IMR-90 (cell line): ENCODE data around the gene SPPL2B. TPM values are rescaled to one million over a fixed set of nuclear protein-coding genes. Genes with fewer than 3 reads are reported as not detected.

ENCODE experiments used
- ATAC-seq: fragments of 200-7000 bp; cut with Tn5 transposase; 2 replicates; pipeline ENCODE4 v1.9.1; 2020; ENCODE audit warnings: low read depth, mild to moderate bottlenecking, moderate library complexity
- Bru-seq: library from RNA; stranded (reverse); fragments of 400-500 nt; gene quantifications from one replicate; lab custom pipeline; 2021; lab: Mats Ljungman, UMichigan
- BruChase-seq, 2 experiments: library from RNA; stranded (reverse); fragments of 400-500 nt; gene quantifications; one replicate each; lab custom pipeline; 2021; lab: Mats Ljungman, UMichigan
- BruUV-seq: library from RNA; stranded (reverse); fragments of 400-500 nt; replicated peaks from 2 replicates; lab custom pipeline; 2021; lab: Mats Ljungman, UMichigan
- CTCF ChIA-PET: fragments of 300-600 bp; formaldehyde crosslinking; extraction: SDS; loops from one replicate; lab custom pipeline; 2021; ENCODE audit warnings: antibody characterized with exemption; lab: Yijun Ruan, JAX
- POLR2A ChIA-PET: fragments of 300-600 bp; sonication (Branson Sonifier 250); formaldehyde crosslinking; loops from one replicate; lab custom pipeline; 2022; ENCODE audit warnings: antibody characterized with exemption; ENCODE audit not compliant: unreplicated experiment; lab: Charles Lee
- DNase-seq: peaks from one replicate; pipeline ENCODE4 v3.0.0; 2013
- H2AFZ ChIP-seq: replicated peaks from 2 replicates; pipeline ENCODE3; 2013; ENCODE audit warnings: low read length, mild to moderate bottlenecking; ENCODE audit not compliant: poor library complexity
- H2AK5ac ChIP-seq: 2 replicates; pipeline ENCODE4 v1.6.1; 2013; ENCODE audit warnings: low read depth, low read length, inconsistent platforms
- H2AK9ac ChIP-seq: replicated peaks from 2 replicates; pipeline ENCODE3; 2013; ENCODE audit warnings: mild to moderate bottlenecking, low read depth, low read length, moderate library complexity; ENCODE audit not compliant: poor library complexity
- H2BK120ac ChIP-seq: 2 replicates; pipeline ENCODE4 v1.6.1; 2013; ENCODE audit warnings: low read depth, low read length, inconsistent platforms
- H2BK15ac ChIP-seq: 3 replicates; pipeline ENCODE4 v1.6.1; 2013; ENCODE audit warnings: low read depth, low read length, inconsistent platforms
- H2BK20ac ChIP-seq: 2 replicates; pipeline ENCODE4 v1.6.1; 2013; ENCODE audit warnings: low read depth, mild to moderate bottlenecking, inconsistent platforms, low read length, moderate library complexity
- H2BK5ac ChIP-seq: 2 replicates; pipeline ENCODE4 v1.6.1; 2013; ENCODE audit warnings: mild to moderate bottlenecking, low read depth, low read length, inconsistent platforms; ENCODE audit not compliant: poor library complexity, severe bottlenecking
- H3K14ac ChIP-seq: replicated peaks from 2 replicates; pipeline ENCODE4 v1.6.1; 2013; ENCODE audit warnings: low read depth, low read length, inconsistent platforms
- H3K18ac ChIP-seq: 2 replicates; pipeline ENCODE4 v1.6.1; 2013; ENCODE audit warnings: low read depth, low read length, control low read depth
- H3K23ac ChIP-seq: 2 replicates; pipeline ENCODE4 v1.6.1; 2013; ENCODE audit warnings: low read depth, low read length, inconsistent platforms
- H3K27ac ChIP-seq: 2 replicates; pipeline ENCODE4 v1.5.1; 2013; ENCODE audit warnings: mild to moderate bottlenecking, control low read depth, low read length; ENCODE audit not compliant: insufficient read depth
- H3K27me3 ChIP-seq: 2 replicates; pipeline ENCODE4 v1.6.1; 2013; ENCODE audit warnings: low read length; ENCODE audit not compliant: control insufficient read depth, insufficient read depth
- H3K36me3 ChIP-seq: 2 replicates; pipeline ENCODE4 v1.6.1; 2013; ENCODE audit warnings: low read length, mixed read lengths; ENCODE audit not compliant: control insufficient read depth, insufficient read depth
- H3K4ac ChIP-seq: 2 replicates; pipeline ENCODE4 v1.6.1; 2013; ENCODE audit warnings: low read depth, low read length, inconsistent platforms
- H3K4me1 ChIP-seq: 2 replicates; pipeline ENCODE4 v1.6.1; 2013; ENCODE audit warnings: low read length, mixed read lengths; ENCODE audit not compliant: control insufficient read depth, insufficient read depth
- H3K4me2 ChIP-seq: 2 replicates; pipeline ENCODE4 v1.6.1; 2013; ENCODE audit warnings: low read depth, mild to moderate bottlenecking, control low read depth, low read length, moderate library complexity
- H3K4me3 ChIP-seq: 2 replicates; pipeline ENCODE4 v1.5.1; 2013; ENCODE audit warnings: low read depth, mild to moderate bottlenecking, control low read depth, low read length, moderate library complexity; ENCODE audit not compliant: insufficient read depth
- H3K56ac ChIP-seq: 2 replicates; pipeline ENCODE4 v1.6.1; 2013; ENCODE audit warnings: low read length, inconsistent platforms; ENCODE audit not compliant: insufficient read depth; ENCODE audit errors: extremely low read depth
- H3K79me1 ChIP-seq, 2 experiments: 2 replicates each; pipeline ENCODE4 v1.6.1; 2013; ENCODE audit warnings: low read length in 2 of 2, inconsistent platforms in 1 of 2, low read depth in 1 of 2
- H3K9ac ChIP-seq: 2 replicates; pipeline ENCODE4 v1.6.1; 2013; ENCODE audit warnings: low read depth, low read length, control low read depth
- H3K9me1 ChIP-seq: 2 replicates; pipeline ENCODE4 v1.6.1; 2013; ENCODE audit warnings: low read length, inconsistent platforms; ENCODE audit not compliant: insufficient read depth
- H3K9me3 ChIP-seq: 2 replicates; pipeline ENCODE4 v1.6.1; 2013; ENCODE audit warnings: low read length; ENCODE audit not compliant: control insufficient read depth, insufficient read depth
- H4K20me1 ChIP-seq: 2 replicates; pipeline ENCODE4 v1.6.1; 2013; ENCODE audit warnings: low read length, inconsistent platforms; ENCODE audit not compliant: insufficient read depth
- H4K5ac ChIP-seq: 2 replicates; pipeline ENCODE4 v1.6.1; 2013; ENCODE audit warnings: mild to moderate bottlenecking, low read depth, low read length, control low read depth
- H4K8ac ChIP-seq, 2 experiments: 2 replicates each; pipeline ENCODE4 v1.6.1; 2013; ENCODE audit warnings: low read depth in 2 of 2, low read length in 2 of 2, control low read depth in 1 of 2, inconsistent platforms in 1 of 2
- H4K91ac ChIP-seq: 2 replicates; pipeline ENCODE4 v1.6.1; 2013; ENCODE audit warnings: low read depth, low read length, inconsistent platforms; ENCODE audit not compliant: insufficient read depth
- BHLHE40 ChIP-seq: fragments of 150-350 bp; IDR thresholded peaks from 2 replicates; pipeline ENCODE4 v1.6.1; 2016; ENCODE audit warnings: mild to moderate bottlenecking, low read depth, low read length
- CEBPB ChIP-seq: IDR thresholded peaks from 2 replicates; pipeline ENCODE4 v1.6.1; 2012; ENCODE audit warnings: low read depth, low read length, improper control_type of control experiment
- CHD1 ChIP-seq: IDR thresholded peaks from 2 replicates; pipeline ENCODE4 v1.6.1; 2012; ENCODE audit warnings: low read depth, low read length, improper control_type of control experiment
- CTCF ChIP-seq: conservative IDR thresholded peaks from 2 replicates; pipeline ENCODE4 v1.5.1; 2012; ENCODE audit warnings: mild to moderate bottlenecking, low read depth, low read length, improper control_type of control experiment
- ELK1 ChIP-seq: fragments of 150-350 bp; IDR thresholded peaks from 2 replicates; pipeline ENCODE4 v1.6.1; 2016; ENCODE audit warnings: low read depth, mild to moderate bottlenecking, low read length, moderate library complexity, borderline replicate concordance
- MAFK ChIP-seq: IDR thresholded peaks from 2 replicates; pipeline ENCODE4 v1.6.1; 2012; ENCODE audit warnings: low read depth, low read length, improper control_type of control experiment
- NFE2L2 ChIP-seq: fragments of 150-350 bp; IDR thresholded peaks from 2 replicates; pipeline ENCODE4 v1.6.1; 2016; ENCODE audit warnings: low read depth, mild to moderate bottlenecking, low read length
- WGBS, 2 experiments: methylation state at CpG; one replicate each; pipeline versions ENCODE4 v1.1.5 to v1.1.7; 2013; ENCODE audit warnings: missing lambda C conversion rate in 2 of 2; ENCODE audit not compliant: insufficient read length in 1 of 2; ENCODE audit errors: extremely low coverage in 2 of 2; 5-methylcytosine and 5-hydroxymethylcytosine counted together
- dilution Hi-C: fragments of 300-500 bp; cut with HindIII; formaldehyde crosslinking; loops from one replicate; pipeline ENCODE4 v1.14.3; 2018; ENCODE audit warnings: low sequenced_read_pairs; ENCODE audit not compliant: unreplicated experiment
- in situ Hi-C: fragments of 300-500 bp; cut with MboI; formaldehyde crosslinking; loops from 3 replicates; pipeline ENCODE4 v1.14.3; 2019; ENCODE audit warnings: low sequenced_read_pairs, inconsistent platforms, mixed read lengths
- intact Hi-C: fragments of 100-400 bp; cut with micrococcal nuclease; formaldehyde crosslinking; loops from 2 replicates; pipeline ENCODE4 v1.10.0; 2022
- long read RNA-seq: library from polyadenylated mRNA; unstranded; transcript quantifications from one replicate; pipeline ENCODE4 v2.0.0, GENCODE V29; 2021; ENCODE audit not compliant: unreplicated experiment
- polyA plus RNA-seq, 3 experiments: library from polyadenylated mRNA; depleted of rRNA; stranded (reverse); fragments of >200 nt; gene quantifications; 2 replicates each; pipeline ENCODE4 v1.2.3, GENCODE V29; 2012; ENCODE audit warnings: low replicate concordance in 1 of 3
- total RNA-seq: library from RNA; depleted of rRNA; stranded (reverse); fragments of >200 nt; gene quantifications from 2 replicates; pipeline ENCODE4 v1.2.3, GENCODE V29; 2012; rRNA removed
- TF ChIP-seq, protein P1 (sequence below): fragments of 150-350 bp; IDR thresholded peaks from 2 replicates; pipeline ENCODE4 v1.6.1; 2017; ENCODE audit warnings: mild to moderate bottlenecking, antibody characterized with exemption, low read length, low read depth

SPPL2B gene, protein sequence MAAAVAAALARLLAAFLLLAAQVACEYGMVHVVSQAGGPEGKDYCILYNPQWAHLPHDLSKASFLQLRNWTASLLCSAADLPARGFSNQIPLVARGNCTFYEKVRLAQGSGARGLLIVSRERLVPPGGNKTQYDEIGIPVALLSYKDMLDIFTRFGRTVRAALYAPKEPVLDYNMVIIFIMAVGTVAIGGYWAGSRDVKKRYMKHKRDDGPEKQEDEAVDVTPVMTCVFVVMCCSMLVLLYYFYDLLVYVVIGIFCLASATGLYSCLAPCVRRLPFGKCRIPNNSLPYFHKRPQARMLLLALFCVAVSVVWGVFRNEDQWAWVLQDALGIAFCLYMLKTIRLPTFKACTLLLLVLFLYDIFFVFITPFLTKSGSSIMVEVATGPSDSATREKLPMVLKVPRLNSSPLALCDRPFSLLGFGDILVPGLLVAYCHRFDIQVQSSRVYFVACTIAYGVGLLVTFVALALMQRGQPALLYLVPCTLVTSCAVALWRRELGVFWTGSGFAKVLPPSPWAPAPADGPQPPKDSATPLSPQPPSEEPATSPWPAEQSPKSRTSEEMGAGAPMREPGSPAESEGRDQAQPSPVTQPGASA
- total RNA-seq = 3.4 and 4.2 TPM in 2 replicates
- 45.7 and 52.0 TPM in 2 replicates for polyA plus RNA-seq (2012; rRNA removed)
- polyA plus RNA-seq (2012; cell fraction: cytosol; rRNA removed) = 25.9 and 36.5 TPM in 2 replicates
- 327 and 736 TPM in 2 replicates for polyA plus RNA-seq (2012; cell fraction: nucleus; rRNA removed; ENCODE audit: low replicate concordance)
- percentile 58 among the genes with signal in this experiment for Bru-seq, nascent RNA
- percentile 79 among the genes with signal in this experiment for BruChase-seq, experiment 1, labeled RNA remaining after a 6-hour chase
- percentile 75 among the genes with signal in this experiment for BruChase-seq, experiment 2, labeled RNA remaining after a 2-hour chase
- long read RNA-seq, transcript SPPL2B-209 (15 exons, 3,456 nt) = major isoform, 10 of 48 reads
- long read RNA-seq, partial matches to known transcripts = 26 of 48 reads
- long read RNA-seq, other reads (novel, unspliced or antisense) = 10 of 48 reads

DNA sequence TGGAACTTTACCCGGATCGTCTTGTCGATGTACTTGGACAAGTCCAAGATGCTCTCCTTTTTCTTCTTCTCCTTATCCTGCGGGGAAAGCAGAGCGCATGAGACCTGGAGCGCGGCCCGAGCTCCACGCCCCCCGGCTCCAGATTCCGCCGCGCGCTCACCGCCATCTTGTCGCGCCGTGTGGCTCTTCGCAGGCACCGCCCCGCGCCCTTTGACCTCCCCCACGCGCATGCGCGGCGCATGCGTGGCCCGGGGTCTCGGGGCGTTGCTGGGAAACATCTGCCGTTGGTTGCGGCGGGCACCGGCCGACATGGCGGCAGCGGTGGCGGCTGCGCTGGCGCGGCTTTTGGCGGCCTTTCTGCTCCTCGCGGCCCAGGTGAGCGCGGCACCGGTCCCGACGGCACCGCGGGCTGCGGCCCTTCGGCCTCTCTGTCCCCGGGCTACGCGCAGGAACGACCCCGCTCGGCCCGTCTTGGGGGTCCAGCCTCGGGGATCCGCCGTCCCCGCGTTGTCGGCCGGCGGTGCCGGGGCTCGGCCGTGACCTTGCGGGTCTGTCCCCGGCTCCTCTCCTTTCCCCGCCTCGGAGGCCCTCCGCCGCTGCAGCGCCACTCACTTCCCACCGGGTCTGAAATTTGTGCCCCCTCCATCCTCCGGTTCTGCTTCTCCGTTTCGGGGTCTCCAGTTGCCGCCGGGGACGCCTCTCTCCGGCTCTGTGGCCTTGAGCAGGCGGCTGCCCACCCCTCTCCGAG, at the start of gene SPPL2B, which contains the start of gene LSM7:
Gene SPPL2B (plus strand): TSS at position 284 of the 748 bp plus-strand sequence. CDS start 26 bp downstream, at position 310.
Gene LSM7 (minus strand): TSS at position 186 of the 748 bp plus-strand sequence. CDS start 20 bp downstream, at position 166.
- Histone ChIP-seq H3K4me1 (peaks cover 4% of the 10 kb centered on the region), H2AK9ac (peak within 1 kb of the TSS; percentile 100), H3K56ac (peak within 1 kb of the TSS; percentile 99), H3K36me3 (peaks cover 22% of the 10 kb centered on the region), H3K9ac (peak within 1 kb of the TSS; percentile 98), H2AK5ac (peak within 1 kb of the TSS; percentile 99), H3K4ac (peak within 1 kb of the TSS; percentile 100), H3K14ac (peak within 1 kb of the TSS; percentile 100), H2BK5ac (peak within 1 kb of the TSS; percentile 92), H3K9me1 (no peaks in the 10 kb centered on the region), H2BK15ac (0 out of 3 replicates have a peak within 1 kb of the TSS, but pooled peaks have one; percentile 64), H2BK20ac (no peak within 1 kb of the TSS), H2BK120ac (peak within 1 kb of the TSS; percentile 69), H4K8ac (peak within 1 kb of the TSS; percentile 98), H4K91ac (peak within 1 kb of the TSS; percentile 99), H4K5ac (peak within 1 kb of the TSS; percentile 86), H3K9me3 (no peaks in the 10 kb centered on the region), H3K27ac (peak within 1 kb of the TSS; percentile 92), H3K4me2 (peak within 1 kb of the TSS; percentile 84), H2AFZ (peak within 1 kb of the TSS; percentile 99), H3K79me1 (peaks cover 32 to 82% of the 10 kb centered on the region in 2 experiments), H3K4me3 (peak within 1 kb of the TSS; percentile 94), H3K27me3 (no peaks in the 10 kb centered on the region), H3K23ac (peak within 1 kb of the TSS; percentile 99), H4K20me1 (peaks cover 36% of the 10 kb centered on the region), H3K18ac (peak within 1 kb of the TSS; percentile 76)
- dilution Hi-C loops (no loop called here), in situ Hi-C loops (no loop called here), intact Hi-C loops (loop anchor here (2.0 to 5.0 kb wide), 3 partner anchors 64 to 308 kb away; no protein-coding TSS in a partner anchor)
- BruUV-seq = no TSS peak
- POLR2A ChIA-PET = no interaction called here
- CTCF ChIA-PET = no interaction called here
- DNase-seq (peak; percentile 83), ATAC-seq (peak; percentile 86)
- 0% methylated on average over 61 of the region's 89 CpGs; no CpG with 5 or more reads in 1 of the 2 experiments for WGBS, 2 experiments
- no peak for TF ChIP-seq ELK1
- TF ChIP-seq NFE2L2 = no peak
- TF ChIP-seq, protein P1, sequence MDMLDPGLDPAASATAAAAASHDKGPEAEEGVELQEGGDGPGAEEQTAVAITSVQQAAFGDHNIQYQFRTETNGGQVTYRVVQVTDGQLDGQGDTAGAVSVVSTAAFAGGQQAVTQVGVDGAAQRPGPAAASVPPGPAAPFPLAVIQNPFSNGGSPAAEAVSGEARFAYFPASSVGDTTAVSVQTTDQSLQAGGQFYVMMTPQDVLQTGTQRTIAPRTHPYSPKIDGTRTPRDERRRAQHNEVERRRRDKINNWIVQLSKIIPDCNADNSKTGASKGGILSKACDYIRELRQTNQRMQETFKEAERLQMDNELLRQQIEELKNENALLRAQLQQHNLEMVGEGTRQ = 0 out of 2 replicates have a peak, but pooled peaks have one; percentile 10
- no peak for TF ChIP-seq CEBPB
- TF ChIP-seq BHLHE40 = no peak
- TF ChIP-seq CHD1 = no peak; the same call in 1 of the 2 replicates
- no peak for TF ChIP-seq MAFK
- TF ChIP-seq CTCF = no peak
